Skeletal muscle tissue (tissue), 4 donors: ENCODE measurements around the gene TMEM106C. TPM values are rescaled to one million over a fixed set of nuclear protein-coding genes. Genes with fewer than 3 reads are reported as not detected.

ENCODE experiments used
- H3K27ac ChIP-seq: one replicate; pipeline ENCODE4 v1.7.0; 2013; ENCODE audit warnings: mild to moderate bottlenecking, low read depth, low read length, inconsistent platforms
- H3K27me3 ChIP-seq, 3 donors: one replicate each; pipeline ENCODE4 v1.7.0; 2013; ENCODE audit warnings: low read length in 3 of 3; ENCODE audit not compliant: control insufficient read depth in 3 of 3, insufficient read depth in 3 of 3
- H3K36me3 ChIP-seq, 3 donors: one replicate each; pipeline ENCODE4 v1.7.0; 2013; ENCODE audit warnings: low read length in 3 of 3; ENCODE audit not compliant: control insufficient read depth in 3 of 3, insufficient read depth in 3 of 3
- H3K4me1 ChIP-seq, 3 donors: one replicate each; pipeline ENCODE4 v1.7.0; 2013; ENCODE audit warnings: low read length in 3 of 3, mild to moderate bottlenecking in 3 of 3; ENCODE audit not compliant: control insufficient read depth in 3 of 3, insufficient read depth in 3 of 3
- H3K4me3 ChIP-seq, 3 donors: one replicate each; pipeline ENCODE4 v1.7.0; 2013; ENCODE audit warnings: low read length in 3 of 3
- H3K9ac ChIP-seq, 3 donors: one replicate each; pipeline ENCODE4 v1.7.0; 2013; ENCODE audit warnings: low read length in 3 of 3, mild to moderate bottlenecking in 3 of 3, moderate library complexity in 2 of 3, low read depth in 1 of 3
- H3K9me3 ChIP-seq, 3 donors: one replicate each; pipeline ENCODE4 v1.7.0; 2013; ENCODE audit warnings: low read length in 3 of 3; ENCODE audit not compliant: control insufficient read depth in 3 of 3
- total RNA-seq: library from RNA; depleted of rRNA; stranded (reverse); fragments of >200 nt; gene quantifications from one replicate; pipeline ENCODE4 v1.2.3, GENCODE V29; 2014
- donor health status: Osteomylitis.

TMEM106C gene
- total RNA-seq, 1 donor from 2014 or later: 43.3 TPM

- Histone ChIP-seq H3K4me1 (peaks cover 17 to 21% (median 19%) of the 10 kb centered on the region in 3 donors), H3K27ac (no peak overlapping the region), H3K4me3 (no peak overlapping the region), H3K9ac (no peak overlapping the region), H3K27me3 (no peaks in the 10 kb centered on the region), H3K36me3 (peaks cover 8 to 28% (median 13%) of the 10 kb centered on the region in 3 donors), H3K9me3 (no peaks in the 10 kb centered on the region)
Observed at GRCh38 chr12:47965581-47965980, 2.2 kb downstream of the TMEM106C start.

GRCh38 chr12:47967461-47968321, 4.3 kb downstream of the TMEM106C start:
- Histone ChIP-seq H3K9ac (no peak overlapping the region), H3K4me3 (no peak overlapping the region), H3K4me1 (peaks cover 17 to 21% (median 19%) of the 10 kb centered on the region in 3 donors), H3K27me3 (no peaks in the 10 kb centered on the region), H3K27ac (peak overlapping the region; percentile 9), H3K9me3 (no peaks in the 10 kb centered on the region), H3K36me3 (peaks cover 8 to 28% (median 13%) of the 10 kb centered on the region in 3 donors)

- Histone ChIP-seq H3K27ac (no peak overlapping the region), H3K9ac (no peak overlapping the region), H3K4me1 (peaks cover 7 to 11% (median 9%) of the 10 kb centered on the region in 3 donors), H3K36me3 (peaks cover 8 to 28% (median 13%) of the 10 kb centered on the region in 3 donors), H3K4me3 (no peak overlapping the region), H3K9me3 (no peaks in the 10 kb centered on the region), H3K27me3 (no peaks in the 10 kb centered on the region)
Observed at GRCh38 chr12:47969845-47970244, 6.4 kb downstream of the TMEM106C start.

- Histone ChIP-seq H3K4me1 (peaks cover 7 to 11% (median 9%) of the 10 kb centered on the region in 3 donors), H3K4me3 (no peak overlapping the region), H3K9ac (no peak overlapping the region), H3K9me3 (no peaks in the 10 kb centered on the region), H3K27ac (no peak overlapping the region), H3K36me3 (peaks cover 8 to 19% (median 10%) of the 10 kb centered on the region in 3 donors), H3K27me3 (no peaks in the 10 kb centered on the region)
Observed at GRCh38 chr12:47970843-47971242, 7.4 kb downstream of the TMEM106C start.

GRCh38 chr12:47972895-47973294, 9.5 kb downstream of the TMEM106C start:
- Histone ChIP-seq H3K36me3 (peaks cover 0 to 12% (median 4%) of the 10 kb centered on the region in 3 donors), H3K9ac (no peak overlapping the region), H3K27ac (no peak overlapping the region), H3K4me3 (no peak overlapping the region), H3K4me1 (peaks cover 3 to 8% (median 7%) of the 10 kb centered on the region in 3 donors), H3K27me3 (no peaks in the 10 kb centered on the region), H3K9me3 (no peaks in the 10 kb centered on the region)

- Histone ChIP-seq H3K27ac (no peak overlapping the region), H3K9ac (no peak overlapping the region), H3K9me3 (no peaks in the 10 kb centered on the region), H3K36me3 (peaks cover 0 to 6% (median 0%) of the 10 kb centered on the region in 3 donors), H3K4me1 (peaks cover 0 to 2% (median 1%) of the 10 kb centered on the region in 3 donors), H3K27me3 (no peaks in the 10 kb centered on the region), H3K4me3 (no peak overlapping the region)
Observed at GRCh38 chr12:47973870-47974269, 10.5 kb downstream of the TMEM106C start.

- Histone ChIP-seq H3K4me1 (no peaks in the 10 kb centered on the region), H3K27me3 (peaks cover 0 to 5% (median 0%) of the 10 kb centered on the region in 3 donors), H3K36me3 (no peaks in the 10 kb centered on the region), H3K4me3 (no peak overlapping the region), H3K27ac (no peak overlapping the region), H3K9me3 (no peaks in the 10 kb centered on the region), H3K9ac (no peak overlapping the region)
Observed at GRCh38 chr12:47975036-47975620, 11.7 kb downstream of the TMEM106C start.

GRCh38 chr12:47975816-47976215, 12.4 kb downstream of the TMEM106C start:
- no peak overlapping the region for H3K9ac ChIP-seq

GRCh38 chr12:47977046-47977771, 13.8 kb downstream of the TMEM106C start:
- H3K4me1 ChIP-seq: no peaks in the 10 kb centered on the region
- H3K9ac ChIP-seq: no peak overlapping the region
- H3K27ac ChIP-seq: no peak overlapping the region
- peaks cover 0 to 5% (median 0%) of the 10 kb centered on the region in 3 donors for H3K27me3 ChIP-seq
- no peaks in the 10 kb centered on the region for H3K9me3 ChIP-seq
- H3K4me3 ChIP-seq: no peak overlapping the region
- H3K36me3 ChIP-seq: no peaks in the 10 kb centered on the region

More at GRCh38 chr12:47975816-47976215, 12.4 kb downstream of the TMEM106C start:
- H3K9me3 ChIP-seq: no peaks in the 10 kb centered on the region
- H3K4me1 ChIP-seq: no peaks in the 10 kb centered on the region
- H3K4me3 ChIP-seq: no peak overlapping the region
- H3K27me3 ChIP-seq: peaks cover 0 to 5% (median 0%) of the 10 kb centered on the region in 3 donors
- H3K27ac ChIP-seq: no peak overlapping the region
- no peaks in the 10 kb centered on the region for H3K36me3 ChIP-seq
